UCSD-AML1 (cell line): ENCODE results near the gene DOCK10.

ENCODE experiments used
- DNase-seq: peaks from one replicate; lab custom pipeline; 2025; ENCODE audit not compliant: unreplicated experiment; lab: John Stamatoyannopoulos, UW

DOCK10 gene

GRCh38 chr2:224843141-224843540 lies 199.1 kb downstream of the DOCK10 start:
- DNase-seq: no peak

GRCh38 chr2:224841910-224842309 lies 200.4 kb downstream of the DOCK10 start:
- DNase-seq: no peak

GRCh38 chr2:224838335-224838734 lies 203.9 kb downstream of the DOCK10 start:
- no peak for DNase-seq

GRCh38 chr2:224837558-224837957 lies 204.7 kb downstream of the DOCK10 start:
- no peak for DNase-seq

GRCh38 chr2:224837066-224837465 lies 205.2 kb downstream of the DOCK10 start:
- DNase-seq: no peak

GRCh38 chr2:224836263-224836662 lies 206.0 kb downstream of the DOCK10 start:
- DNase-seq: no peak

- no peak for DNase-seq
These were observed 206.9 kb downstream of the DOCK10 start for GRCh38 chr2:224835405-224835804.

GRCh38 chr2:224833986-224834385 lies 208.3 kb downstream of the DOCK10 start:
- no peak for DNase-seq

GRCh38 chr2:224832207-224832606 lies 210.1 kb downstream of the DOCK10 start:
- DNase-seq: no peak

GRCh38 chr2:224831530-224831929 lies 210.7 kb downstream of the DOCK10 start:
- no peak for DNase-seq

GRCh38 chr2:224820283-224820991 lies 221.8 kb downstream of the DOCK10 start:
- DNase-seq: no peak

- DNase-seq: no peak
These were observed 223.2 kb downstream of the DOCK10 start for GRCh38 chr2:224819075-224819474.

- DNase-seq: no peak
These were observed 224.6 kb downstream of the DOCK10 start for GRCh38 chr2:224817676-224818075.

- no peak for DNase-seq
These were observed 225.5 kb downstream of the DOCK10 start for GRCh38 chr2:224816816-224817215.

- no peak for DNase-seq
These were observed 228.7 kb downstream of the DOCK10 start for GRCh38 chr2:224813578-224813977.

GRCh38 chr2:224807153-224807964 lies 234.9 kb downstream of the DOCK10 start:
- no peak for DNase-seq

GRCh38 chr2:224803930-224804329 lies 238.3 kb downstream of the DOCK10 start:
- DNase-seq: no peak

GRCh38 chr2:224802407-224802806 lies 239.9 kb downstream of the DOCK10 start:
- DNase-seq: no peak

GRCh38 chr2:224801360-224801759 lies 240.9 kb downstream of the DOCK10 start:
- no peak for DNase-seq

GRCh38 chr2:224799691-224800090 lies 242.6 kb downstream of the DOCK10 start:
- DNase-seq: no peak

GRCh38 chr2:224798180-224798579 lies 244.1 kb downstream of the DOCK10 start:
- no peak for DNase-seq

- DNase-seq: no peak
These were observed 245.5 kb downstream of the DOCK10 start for GRCh38 chr2:224796695-224797305.
